ENCODE results near the gene SIPA1L3.

DNA sequence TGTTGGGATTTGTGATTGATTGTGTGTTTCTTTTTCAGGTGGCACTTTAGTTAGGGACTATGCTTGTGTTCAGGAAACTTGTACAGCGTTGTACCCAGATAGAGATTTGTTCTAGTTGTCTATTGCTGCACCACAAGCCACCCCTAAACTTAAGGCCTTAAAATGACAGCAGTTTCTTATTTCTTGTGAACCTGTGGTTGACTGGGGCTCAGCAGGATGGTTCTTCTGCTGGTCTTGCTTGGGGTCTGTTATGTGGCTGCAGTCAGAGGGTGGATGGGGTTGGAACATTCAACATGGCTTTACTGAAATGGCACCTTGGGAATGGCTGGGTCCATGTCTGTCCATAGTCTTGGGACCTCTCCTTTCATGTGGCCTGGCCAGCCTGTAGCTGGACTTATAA is 28.3 kb downstream of the SIPA1L3 start:
- TF ChIP-seq CTCF (IDR thresholded peaks at IDR 0.05) = no peak
- TF ChIP-seq POLR2AphosphoS5 (IDR thresholded peaks at IDR 0.05; ENCODE audit: low read depth, low read length) = no peak
- TF ChIP-seq REST (IDR thresholded peaks at IDR 0.05; ENCODE audit: insufficient read depth in 1 of 2, low read depth in 2 of 2, low read length in 1 of 2) = no peak
- TF ChIP-seq SIN3A (IDR thresholded peaks at IDR 0.05; ENCODE audit: borderline replicate concordance, insufficient read depth, low read depth, low read length) = no peak
- no peak for TF ChIP-seq TCF7L2 (IDR thresholded peaks at IDR 0.05; ENCODE audit: low read depth, low read length)

Measured in Panc1 (cell line).